ENCODE results near the gene ENO3. TPM values are rescaled to one million over a fixed set of nuclear protein-coding genes. Genes with fewer than 3 reads are reported as not detected.

Gene ENO3
- total RNA-seq, 2 donors from 2014 or later, result 17.2 to 17.6 TPM

DNA sequence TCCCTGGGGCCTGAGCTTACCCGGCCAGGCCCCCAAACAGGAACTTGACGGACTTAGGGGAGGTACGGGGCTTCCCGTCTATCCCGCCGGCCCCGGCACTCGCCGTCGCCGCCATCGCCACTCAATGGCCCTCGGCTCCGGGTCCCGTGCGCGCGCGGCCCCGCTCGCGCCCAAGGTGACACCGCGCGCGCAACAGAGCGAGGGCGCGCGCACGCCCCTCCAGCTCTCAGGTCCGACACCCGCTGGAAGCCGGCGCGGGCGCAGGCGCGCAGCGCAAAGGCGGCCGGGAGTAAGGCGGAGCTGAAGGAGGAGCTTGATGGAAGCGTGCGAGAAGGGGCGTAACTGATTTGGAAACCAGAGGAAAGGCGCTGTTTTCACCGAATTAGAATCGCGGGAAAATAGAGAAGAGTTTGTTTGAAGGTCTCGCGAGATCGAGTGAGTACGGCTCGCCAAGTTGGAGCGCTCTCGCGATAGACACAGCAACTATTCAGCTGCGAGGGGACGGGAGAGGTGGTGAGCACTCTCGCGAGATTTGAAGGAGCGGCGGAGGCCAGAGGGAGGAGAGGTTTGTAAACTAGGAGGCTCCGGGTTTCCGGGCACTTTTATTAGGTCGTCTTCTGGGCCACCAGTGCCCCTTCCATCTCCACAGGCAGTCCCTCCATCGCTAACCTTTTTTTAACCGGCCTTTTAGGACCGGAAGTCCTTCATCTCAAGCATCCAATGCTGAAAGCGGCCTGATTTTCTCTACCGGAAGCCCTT lies 10.9 kb upstream of the ENO3 start, which contains the start of the genes RNF167 and SLC25A11:
Gene RNF167 (plus strand): TSS at position 473 of the 759 bp plus-strand sequence. CDS start 642 bp downstream, outside the sequence.
Gene SLC25A11 (minus strand): TSS at position 251 of the 759 bp plus-strand sequence. CDS start 136 bp downstream, at position 115.
- H3K36me3 Mint-ChIP-seq (ENCODE audit: low read depth), result peaks cover 13% of the 10 kb centered on the region
- ATAC-seq (peak; percentile 87), DNase-seq (peak; percentile 88 to 95 (median 92))
- H3K27me3 Mint-ChIP-seq, result no peaks in the 10 kb centered on the region
- peak within 1 kb of the TSS; percentile 99 for H3K4me3 Mint-ChIP-seq
- H3K27ac Mint-ChIP-seq, result peak within 1 kb of the TSS; percentile 97
- peaks cover 53% of the 10 kb centered on the region for H3K4me1 Mint-ChIP-seq
- no peaks in the 10 kb centered on the region for H3K9me3 ChIP-seq (ENCODE audit: control insufficient read depth, low read length, poor library complexity, severe bottlenecking)

DNA sequence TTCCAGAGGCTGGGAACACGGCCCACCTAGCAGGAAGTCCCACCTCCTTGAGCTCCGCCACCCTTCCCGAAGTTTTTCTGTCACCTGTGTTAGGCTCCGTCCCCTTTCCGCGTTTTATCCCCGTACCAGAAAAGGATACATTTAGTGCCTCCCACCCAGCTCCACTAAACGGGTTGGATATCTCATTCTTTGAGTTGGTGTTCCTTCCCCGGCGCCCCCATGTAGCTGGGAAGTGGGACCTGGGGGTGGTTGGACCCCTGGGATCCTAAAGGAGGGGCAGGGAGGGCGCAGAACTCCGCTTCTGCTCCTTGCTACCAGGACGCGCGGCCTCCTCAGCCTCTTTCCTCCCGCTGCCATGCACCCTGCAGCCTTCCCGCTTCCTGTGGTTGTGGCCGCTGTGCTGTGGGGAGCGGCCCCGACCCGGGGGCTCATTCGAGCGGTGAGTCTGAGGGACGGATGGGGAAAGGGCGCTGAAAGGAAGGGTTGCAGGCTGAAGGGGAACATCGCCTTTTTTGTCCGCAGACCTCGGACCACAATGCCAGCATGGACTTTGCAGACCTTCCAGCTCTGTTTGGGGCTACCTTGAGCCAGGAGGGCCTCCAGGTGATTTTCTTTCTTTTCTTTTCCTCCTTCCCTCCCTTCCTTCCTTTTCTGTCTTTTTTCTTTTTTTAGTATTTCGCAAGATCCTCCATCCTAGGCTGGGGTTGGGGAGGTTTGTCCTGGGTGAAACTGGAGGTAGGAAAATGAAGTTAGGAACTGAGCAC lies 10.2 kb upstream of the ENO3 start:
- Mint-ChIP-seq H3K4me1 (peaks cover 60% of the 10 kb centered on the region), H3K27me3 (no peaks in the 10 kb centered on the region), H3K27ac (peak overlapping the region; percentile 97), H3K4me3 (peak overlapping the region; percentile 99), H3K36me3 (ENCODE audit: low read depth) (peaks cover 21% of the 10 kb centered on the region)
- H3K9me3 ChIP-seq (ENCODE audit: control insufficient read depth, low read length, poor library complexity, severe bottlenecking), result no peaks in the 10 kb centered on the region
- no peak for ATAC-seq
- peak; percentile 26 to 35 (median 29) for DNase-seq

GRCh38 chr17:4941319-4941610 lies 9.7 kb upstream of the ENO3 start:
- H3K9me3 ChIP-seq (ENCODE audit: control insufficient read depth, low read length, poor library complexity, severe bottlenecking), result no peaks in the 10 kb centered on the region
- Mint-ChIP-seq H3K27me3 (no peaks in the 10 kb centered on the region), H3K27ac (peak overlapping the region; percentile 97), H3K4me1 (peaks cover 59% of the 10 kb centered on the region), H3K36me3 (ENCODE audit: low read depth) (peaks cover 21% of the 10 kb centered on the region), H3K4me3 (peak overlapping the region; percentile 99)
- DNase-seq (no peak), ATAC-seq (no peak)

DNA sequence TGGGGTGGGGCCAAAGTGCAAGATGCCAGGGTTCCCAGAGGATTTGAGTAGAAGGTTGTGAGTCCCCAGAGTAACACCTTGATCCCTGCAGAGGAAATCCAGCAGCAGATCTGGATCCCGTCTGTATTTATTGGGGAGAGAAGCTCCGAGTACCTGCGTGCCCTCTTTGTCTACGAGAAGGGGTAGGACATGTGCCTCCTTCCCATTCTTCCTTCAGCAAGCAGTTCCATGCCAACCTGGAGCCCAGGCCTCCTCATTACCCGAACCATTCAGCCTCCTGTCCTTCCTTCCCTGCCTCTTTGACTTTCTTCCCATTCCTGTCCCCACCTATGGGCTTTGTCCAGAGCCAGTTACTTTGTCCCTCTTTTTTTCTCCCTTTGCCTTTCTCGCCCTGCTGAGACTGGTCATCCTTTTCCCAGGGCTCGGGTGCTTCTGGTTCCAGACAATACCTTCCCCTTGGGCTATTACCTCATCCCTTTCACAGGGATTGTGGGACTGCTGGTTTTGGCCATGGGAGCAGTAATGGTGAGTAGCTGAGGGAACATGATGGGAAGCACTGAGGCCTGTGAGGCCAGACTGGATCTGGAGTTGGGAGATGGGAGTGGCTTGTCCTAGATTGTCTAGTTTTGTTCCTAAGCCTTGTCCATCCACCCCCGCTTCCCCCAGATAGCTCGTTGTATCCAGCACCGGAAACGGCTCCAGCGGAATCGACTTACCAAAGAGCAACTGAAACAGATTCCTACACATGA lies 8.0 kb upstream of the ENO3 start:
- peak overlapping the region; percentile 100 for H3K4me3 Mint-ChIP-seq
- no peaks in the 10 kb centered on the region for H3K27me3 Mint-ChIP-seq
- H3K36me3 Mint-ChIP-seq (ENCODE audit: low read depth), result peaks cover 28% of the 10 kb centered on the region
- peaks cover 65% of the 10 kb centered on the region for H3K4me1 Mint-ChIP-seq
- no peak for DNase-seq
- H3K27ac Mint-ChIP-seq, result peak overlapping the region; percentile 97
- no peaks in the 10 kb centered on the region for H3K9me3 ChIP-seq (ENCODE audit: control insufficient read depth, low read length, poor library complexity, severe bottlenecking)
- ATAC-seq, result no peak

- DNase-seq (peak in 1 of 3 donors; percentile 45), ATAC-seq (no peak)
- no peaks in the 10 kb centered on the region for H3K27me3 Mint-ChIP-seq
- H3K4me3 Mint-ChIP-seq, result peak overlapping the region; percentile 100
- peak overlapping the region; percentile 93 for H3K27ac Mint-ChIP-seq
- H3K9me3 ChIP-seq (ENCODE audit: control insufficient read depth, low read length, poor library complexity, severe bottlenecking), result no peaks in the 10 kb centered on the region
- peaks cover 61% of the 10 kb centered on the region for H3K4me1 Mint-ChIP-seq
- H3K36me3 Mint-ChIP-seq (ENCODE audit: low read depth), result peaks cover 28% of the 10 kb centered on the region
These were observed 6.8 kb upstream of the ENO3 start for GRCh38 chr17:4944163-4944553.

DNA sequence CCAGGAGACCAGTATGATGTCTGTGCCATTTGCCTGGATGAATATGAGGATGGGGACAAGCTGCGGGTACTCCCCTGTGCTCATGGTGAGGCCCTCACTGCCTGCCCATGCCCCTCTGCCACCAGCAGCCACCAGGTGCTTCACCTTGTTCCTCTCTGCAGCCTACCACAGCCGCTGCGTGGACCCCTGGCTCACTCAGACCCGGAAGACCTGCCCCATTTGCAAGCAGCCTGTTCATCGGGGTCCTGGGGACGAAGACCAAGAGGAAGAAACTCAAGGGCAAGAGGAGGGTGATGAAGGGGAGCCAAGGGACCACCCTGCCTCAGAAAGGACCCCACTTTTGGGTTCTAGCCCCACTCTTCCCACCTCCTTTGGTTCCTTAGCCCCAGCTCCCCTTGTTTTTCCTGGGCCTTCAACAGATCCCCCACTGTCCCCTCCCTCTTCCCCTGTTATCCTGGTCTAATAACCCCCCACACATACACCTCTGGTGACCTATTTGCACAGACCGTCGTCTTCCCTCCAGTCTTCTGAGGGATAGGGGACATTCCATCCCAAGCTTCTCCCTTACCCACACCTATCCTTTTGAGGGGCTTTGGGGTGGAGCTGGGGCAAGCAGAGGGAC lies 6.3 kb upstream of the ENO3 start:
- Mint-ChIP-seq H3K36me3 (ENCODE audit: low read depth) (peaks cover 28% of the 10 kb centered on the region), H3K4me1 (peaks cover 59% of the 10 kb centered on the region), H3K4me3 (peak overlapping the region; percentile 100), H3K27ac (peak overlapping the region; percentile 93), H3K27me3 (no peaks in the 10 kb centered on the region)
- DNase-seq, result no peak
- no peak for ATAC-seq
- H3K9me3 ChIP-seq (ENCODE audit: control insufficient read depth, low read length, poor library complexity, severe bottlenecking), result no peaks in the 10 kb centered on the region

GRCh38 chr17:4945176-4945943 lies 5.6 kb upstream of the ENO3 start:
- H3K27ac Mint-ChIP-seq, result peak overlapping the region; percentile 93
- H3K36me3 Mint-ChIP-seq (ENCODE audit: low read depth), result peaks cover 26% of the 10 kb centered on the region
- ATAC-seq (peak; percentile 40), DNase-seq (peak; percentile 48 to 61 (median 54))
- peaks cover 58% of the 10 kb centered on the region for H3K4me1 Mint-ChIP-seq
- no peaks in the 10 kb centered on the region for H3K27me3 Mint-ChIP-seq
- no peaks in the 10 kb centered on the region for H3K9me3 ChIP-seq (ENCODE audit: control insufficient read depth, low read length, poor library complexity, severe bottlenecking)
- H3K4me3 Mint-ChIP-seq, result peak overlapping the region; percentile 100

DNA sequence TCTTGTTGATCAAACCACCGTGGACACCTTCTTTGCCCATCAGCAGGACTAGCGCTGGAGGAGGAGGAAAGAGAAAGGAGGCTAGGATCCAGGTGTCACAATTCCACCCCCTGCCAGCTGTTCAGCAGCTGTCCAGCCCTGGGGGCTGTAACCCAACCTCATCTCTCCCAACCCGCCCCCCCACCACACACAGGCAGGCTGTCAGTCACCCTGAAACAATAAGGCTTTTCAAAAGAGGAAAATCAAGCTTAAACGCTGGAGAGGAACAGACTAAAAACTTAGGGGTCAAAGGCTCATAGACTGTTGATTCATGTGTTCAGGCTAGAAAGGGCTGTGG lies 5.0 kb upstream of the ENO3 start:
- no peak for DNase-seq
- H3K27ac Mint-ChIP-seq, result peak overlapping the region; percentile 93

GRCh38 chr17:4946312-4946976 lies 4.5 kb upstream of the ENO3 start:
- Mint-ChIP-seq H3K27ac (peak overlapping the region; percentile 93), H3K4me1 (peaks cover 61% of the 10 kb centered on the region), H3K36me3 (ENCODE audit: low read depth) (peaks cover 22% of the 10 kb centered on the region), H3K27me3 (no peaks in the 10 kb centered on the region), H3K4me3 (peak overlapping the region; percentile 100)
- no peaks in the 10 kb centered on the region for H3K9me3 ChIP-seq (ENCODE audit: control insufficient read depth, low read length, poor library complexity, severe bottlenecking)
- no peak for ATAC-seq
- DNase-seq, result no peak

More for the DNA sequence above, 5.0 kb upstream of the ENO3 start:
- Mint-ChIP-seq H3K27me3 (no peaks in the 10 kb centered on the region), H3K36me3 (ENCODE audit: low read depth) (peaks cover 26% of the 10 kb centered on the region), H3K4me3 (peak overlapping the region; percentile 100), H3K4me1 (peaks cover 63% of the 10 kb centered on the region)
- no peaks in the 10 kb centered on the region for H3K9me3 ChIP-seq (ENCODE audit: control insufficient read depth, low read length, poor library complexity, severe bottlenecking)
- ATAC-seq, result no peak

DNA sequence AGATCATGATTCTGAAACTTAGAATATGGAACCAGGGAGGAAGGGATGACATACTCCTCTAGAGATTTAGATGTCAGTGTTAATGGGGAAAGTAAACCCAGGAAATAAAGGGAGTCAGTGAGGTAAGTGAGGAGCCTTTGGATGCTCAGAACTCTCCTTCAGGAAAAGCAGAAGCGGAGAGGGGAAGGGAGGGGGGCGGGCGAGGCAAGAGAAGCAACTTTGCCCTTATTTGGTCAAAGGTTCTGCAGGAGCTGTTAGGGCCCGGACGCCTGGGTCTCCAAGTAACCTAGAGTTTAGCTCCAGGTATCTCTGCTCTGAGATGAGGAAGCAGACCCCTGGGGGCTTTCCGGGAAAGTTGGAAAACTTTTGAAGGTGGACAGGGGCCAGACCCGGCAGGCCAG lies 3.9 kb upstream of the ENO3 start:
- ATAC-seq (no peak), DNase-seq (no peak)
- H3K27me3 Mint-ChIP-seq, result no peaks in the 10 kb centered on the region
- peaks cover 56% of the 10 kb centered on the region for H3K4me1 Mint-ChIP-seq
- H3K36me3 Mint-ChIP-seq (ENCODE audit: low read depth), result peaks cover 19% of the 10 kb centered on the region
- no peaks in the 10 kb centered on the region for H3K9me3 ChIP-seq (ENCODE audit: control insufficient read depth, low read length, poor library complexity, severe bottlenecking)
- peak overlapping the region; percentile 100 for H3K4me3 Mint-ChIP-seq
- H3K27ac Mint-ChIP-seq, result peak overlapping the region; percentile 93

DNA sequence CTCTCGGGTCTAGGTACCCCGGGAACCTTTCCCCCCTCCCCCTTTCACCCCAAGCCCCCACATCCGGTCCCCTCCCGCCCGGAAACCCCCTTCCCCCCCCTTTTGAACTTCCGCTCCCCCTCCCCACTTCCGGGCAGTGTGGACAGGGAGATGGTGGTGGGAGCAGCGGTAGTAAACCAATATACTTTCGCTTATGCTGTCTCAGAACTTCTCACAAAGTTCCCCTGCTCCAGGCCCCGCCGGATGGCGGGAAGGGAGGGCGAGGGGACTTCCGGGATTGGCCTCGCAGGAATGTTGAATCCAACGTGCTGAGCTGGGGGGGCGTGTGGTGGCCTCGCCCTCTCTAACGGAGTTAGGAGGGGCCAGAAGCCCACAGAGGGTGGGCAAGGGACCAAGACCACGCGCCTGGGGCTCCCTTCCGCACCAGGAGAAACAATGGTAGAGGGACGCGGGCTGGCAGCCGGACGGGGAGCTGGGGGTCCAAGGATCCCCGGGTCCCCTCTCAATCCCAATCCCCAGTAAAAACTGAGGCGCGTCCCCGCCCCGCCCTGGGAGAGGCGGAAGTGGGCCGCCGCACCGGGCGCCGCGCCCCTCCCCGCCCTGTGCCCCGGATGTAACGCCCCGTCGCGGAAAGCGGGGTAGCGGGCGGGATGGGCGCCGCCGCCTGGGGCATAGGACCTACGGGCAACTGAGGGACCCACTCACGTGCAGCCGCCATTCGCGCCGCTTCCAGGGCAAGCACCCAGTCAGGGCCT lies 3.3 kb upstream of the ENO3 start:
- DNase-seq, result peak; percentile 50 to 61 (median 55)
- ATAC-seq, result peak; percentile 28
- no peaks in the 10 kb centered on the region for H3K9me3 ChIP-seq (ENCODE audit: control insufficient read depth, low read length, poor library complexity, severe bottlenecking)
- Mint-ChIP-seq H3K4me1 (peaks cover 50% of the 10 kb centered on the region), H3K4me3 (peak overlapping the region; percentile 100), H3K27ac (peak overlapping the region; percentile 93), H3K27me3 (no peaks in the 10 kb centered on the region), H3K36me3 (ENCODE audit: low read depth) (peaks cover 19% of the 10 kb centered on the region)

All from T-helper 17 cell (primary cell).